Neural crest cell (in vitro differentiated cells): ENCODE measurements around the gene ACTN4. TPM values are rescaled to one million over a fixed set of nuclear protein-coding genes. Genes with fewer than 3 reads are reported as not detected.

Experiments used
- DNase-seq: peaks from one replicate; pipeline ENCODE4 v3.0.0; 2021; ENCODE audit warnings: low read depth, mixed read lengths, low spot score
- H3K27ac Mint-ChIP-seq: one replicate; pipeline ENCODE4 v1.8.0; 2021; ENCODE audit warnings: mild to moderate bottlenecking, mixed read lengths; ENCODE audit not compliant: unreplicated experiment
- H3K27me3 Mint-ChIP-seq: 2 replicates; pipeline ENCODE4 v1.8.0; 2021; ENCODE audit warnings: low read depth, mild to moderate bottlenecking, mixed read lengths
- H3K36me3 Mint-ChIP-seq: 2 replicates; pipeline ENCODE4 v1.8.0; 2021; ENCODE audit warnings: low read depth, mild to moderate bottlenecking, mixed read lengths
- H3K4me1 Mint-ChIP-seq: 2 replicates; pipeline ENCODE4 v1.8.0; 2021; ENCODE audit warnings: mixed read lengths
- H3K4me3 Mint-ChIP-seq: one replicate; pipeline ENCODE4 v1.8.0; 2021; ENCODE audit warnings: mild to moderate bottlenecking, mixed read lengths
- H3K9me3 Mint-ChIP-seq: 2 replicates; pipeline ENCODE4 v1.8.0; 2021; ENCODE audit warnings: mixed read lengths
- total RNA-seq: library from RNA; stranded (reverse); gene quantifications from 2 replicates; pipeline ENCODE4 v1.2.1, GENCODE V29; 2021
- TF ChIP-seq, protein P1 (sequence below): fragments of 200-600 bp; sonication (generic); conservative IDR thresholded peaks from 2 replicates; pipeline ENCODE4 v1.5.0; 2021; ENCODE audit warnings: antibody characterized with exemption, mild to moderate bottlenecking

Gene ACTN4
- total RNA-seq, 1 donor from 2014 or later = 324 TPM

DNA sequence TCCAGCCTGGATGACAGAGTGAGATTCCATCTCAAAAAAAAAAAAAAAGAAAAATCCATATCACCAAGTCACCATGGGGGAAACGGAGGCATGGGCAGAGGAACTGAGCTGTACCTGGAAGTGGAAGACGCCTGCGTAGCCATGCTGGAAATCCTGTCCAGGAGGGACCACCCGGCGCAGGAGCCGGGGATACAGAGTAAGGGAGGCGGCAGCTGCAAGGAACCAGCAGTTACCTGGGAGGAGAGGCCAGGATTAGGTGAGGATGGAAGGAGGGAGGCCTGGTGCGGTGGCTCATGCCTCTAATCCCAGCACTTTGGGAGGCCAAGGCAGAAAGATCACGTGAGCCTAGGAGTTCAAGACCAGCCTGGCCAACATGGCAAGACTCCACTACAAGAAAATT is 94.8 kb downstream of the ACTN4 start:
- H3K27me3 Mint-ChIP-seq = peaks cover 15% of the 10 kb centered on the region
- peak overlapping the region; percentile 43 for H3K27ac Mint-ChIP-seq
- H3K36me3 Mint-ChIP-seq = no peaks in the 10 kb centered on the region
- H3K4me3 Mint-ChIP-seq = no peak overlapping the region
- H3K9me3 Mint-ChIP-seq = no peaks in the 10 kb centered on the region
- H3K4me1 Mint-ChIP-seq = peaks cover 6% of the 10 kb centered on the region
- DNase-seq = no peak
- TF ChIP-seq, protein P1, sequence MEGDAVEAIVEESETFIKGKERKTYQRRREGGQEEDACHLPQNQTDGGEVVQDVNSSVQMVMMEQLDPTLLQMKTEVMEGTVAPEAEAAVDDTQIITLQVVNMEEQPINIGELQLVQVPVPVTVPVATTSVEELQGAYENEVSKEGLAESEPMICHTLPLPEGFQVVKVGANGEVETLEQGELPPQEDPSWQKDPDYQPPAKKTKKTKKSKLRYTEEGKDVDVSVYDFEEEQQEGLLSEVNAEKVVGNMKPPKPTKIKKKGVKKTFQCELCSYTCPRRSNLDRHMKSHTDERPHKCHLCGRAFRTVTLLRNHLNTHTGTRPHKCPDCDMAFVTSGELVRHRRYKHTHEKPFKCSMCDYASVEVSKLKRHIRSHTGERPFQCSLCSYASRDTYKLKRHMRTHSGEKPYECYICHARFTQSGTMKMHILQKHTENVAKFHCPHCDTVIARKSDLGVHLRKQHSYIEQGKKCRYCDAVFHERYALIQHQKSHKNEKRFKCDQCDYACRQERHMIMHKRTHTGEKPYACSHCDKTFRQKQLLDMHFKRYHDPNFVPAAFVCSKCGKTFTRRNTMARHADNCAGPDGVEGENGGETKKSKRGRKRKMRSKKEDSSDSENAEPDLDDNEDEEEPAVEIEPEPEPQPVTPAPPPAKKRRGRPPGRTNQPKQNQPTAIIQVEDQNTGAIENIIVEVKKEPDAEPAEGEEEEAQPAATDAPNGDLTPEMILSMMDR = no peak

GRCh38 chr19:38742906-38743305 is 95.5 kb downstream of the ACTN4 start:
- H3K36me3 Mint-ChIP-seq = no peaks in the 10 kb centered on the region
- TF ChIP-seq, protein P1 = no peak
- no peaks in the 10 kb centered on the region for H3K9me3 Mint-ChIP-seq
- no peak for DNase-seq
- peaks cover 2% of the 10 kb centered on the region for H3K4me1 Mint-ChIP-seq
- H3K27ac Mint-ChIP-seq = no peak overlapping the region
- H3K27me3 Mint-ChIP-seq = peaks cover 9% of the 10 kb centered on the region
- H3K4me3 Mint-ChIP-seq = no peak overlapping the region

- TF ChIP-seq, protein P1 = no peak
- no peak overlapping the region for H3K4me3 Mint-ChIP-seq
- no peaks in the 10 kb centered on the region for H3K4me1 Mint-ChIP-seq
- no peak overlapping the region for H3K27ac Mint-ChIP-seq
- peaks cover 4% of the 10 kb centered on the region for H3K27me3 Mint-ChIP-seq
- no peaks in the 10 kb centered on the region for H3K36me3 Mint-ChIP-seq
- H3K9me3 Mint-ChIP-seq = no peaks in the 10 kb centered on the region
- DNase-seq = no peak
Observed at GRCh38 chr19:38743394-38744297, 96.2 kb downstream of the ACTN4 start.

DNA sequence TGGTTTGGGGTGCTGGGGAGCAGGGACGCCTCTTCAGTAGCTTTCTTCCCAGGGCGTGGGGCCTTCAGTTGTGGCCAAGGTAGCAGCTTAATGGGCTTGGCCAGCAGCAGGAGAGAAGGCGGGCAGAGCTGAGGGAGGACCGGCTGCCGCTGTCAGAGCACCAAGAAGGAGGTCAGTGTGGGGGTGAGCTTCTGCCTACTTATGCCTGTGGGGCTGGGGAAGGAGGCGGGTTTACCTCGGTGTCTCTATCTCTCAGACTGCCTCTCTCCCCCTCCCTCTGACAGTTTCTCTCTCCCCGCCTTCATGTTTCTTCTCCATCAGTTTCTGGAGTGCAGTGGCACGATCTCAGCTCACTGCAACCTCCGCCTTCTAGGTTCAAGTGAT is 96.8 kb downstream of the ACTN4 start, which contains the start of gene CAPN12:
Gene CAPN12 (minus strand): TSS at position 177 of the 384 bp plus-strand sequence. CDS start 309 bp downstream, outside the sequence.
- Mint-ChIP-seq H3K27me3 (peaks cover 4% of the 10 kb centered on the region), H3K27ac (no peak within 1 kb of the TSS), H3K36me3 (no peaks in the 10 kb centered on the region), H3K9me3 (no peaks in the 10 kb centered on the region), H3K4me1 (no peaks in the 10 kb centered on the region), H3K4me3 (no peak within 1 kb of the TSS)
- no peak for DNase-seq
- TF ChIP-seq, protein P1 = no peak

DNA sequence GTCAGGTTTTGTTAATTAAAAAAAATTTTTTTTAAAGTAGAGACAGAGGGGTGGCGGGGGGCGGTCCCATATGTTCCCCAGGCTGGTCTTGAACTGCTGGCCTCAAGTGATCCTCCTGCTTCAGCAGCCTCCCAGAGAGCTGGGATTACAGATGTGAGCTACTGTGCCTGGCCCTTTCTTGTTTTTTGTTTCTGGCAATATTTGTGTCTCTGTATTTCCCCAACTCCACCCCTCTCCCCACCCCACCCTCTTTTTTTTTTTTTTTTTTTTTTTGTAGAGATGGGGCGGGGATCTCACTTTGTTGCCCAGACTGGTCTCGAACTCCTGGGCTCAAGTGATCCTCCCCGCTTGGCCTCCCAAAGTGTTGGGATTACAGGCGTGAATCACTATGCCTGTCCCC is 97.4 kb downstream of the ACTN4 start:
- Mint-ChIP-seq H3K4me3 (no peak overlapping the region), H3K9me3 (no peaks in the 10 kb centered on the region), H3K27me3 (peaks cover 1% of the 10 kb centered on the region), H3K36me3 (no peaks in the 10 kb centered on the region), H3K4me1 (no peaks in the 10 kb centered on the region), H3K27ac (no peak overlapping the region)
- no peak for DNase-seq
- TF ChIP-seq, protein P1 = no peak
